Stomach smooth muscle (tissue), 2 donors: Measurements from ENCODE around the gene IGFLR1.
"Not testable (repeated sequence)": the region's sequence is repeated elsewhere in the genome, so short reads cannot be mapped to it uniquely, and the experiment has no call there.

Source experiments
- H3K27ac ChIP-seq: one replicate; pipeline ENCODE4 v1.7.0; 2013; ENCODE audit warnings: mild to moderate bottlenecking, low read length, inconsistent platforms
- H3K27me3 ChIP-seq, 2 donors: one replicate each; pipeline ENCODE4 v1.7.0; 2013; ENCODE audit warnings: low read length in 2 of 2; ENCODE audit not compliant: insufficient read depth in 2 of 2, control insufficient read depth in 1 of 2
- H3K36me3 ChIP-seq, 2 donors: one replicate each; pipeline ENCODE4 v1.7.0; 2013; ENCODE audit warnings: low read length in 2 of 2; ENCODE audit not compliant: control insufficient read depth in 2 of 2, insufficient read depth in 2 of 2
- H3K4me1 ChIP-seq: one replicate; pipeline ENCODE4 v1.7.0; 2013; ENCODE audit warnings: low read length; ENCODE audit not compliant: control insufficient read depth, insufficient read depth
- H3K4me3 ChIP-seq, 2 donors: one replicate each; pipeline ENCODE4 v1.7.0; 2013; ENCODE audit warnings: low read length in 2 of 2
- H3K9ac ChIP-seq, 2 donors: one replicate each; pipeline ENCODE4 v1.7.0; 2013; ENCODE audit warnings: low read length in 2 of 2, mild to moderate bottlenecking in 1 of 2
- H3K9me3 ChIP-seq, 2 donors: one replicate each; pipeline ENCODE4 v1.7.0; 2013; ENCODE audit warnings: low read length in 2 of 2; ENCODE audit not compliant: control insufficient read depth in 2 of 2
- donor health status: healthy.
- donor health status: Pancreatic carcinoma.

IGFLR1 gene

GRCh38 chr19:35727053-35727955, 14.9 kb downstream of the IGFLR1 start:
- Histone ChIP-seq H3K36me3 (peaks cover 87 to 90% of the 10 kb centered on the region in 2 donors), H3K9me3 (no peaks in the 10 kb centered on the region), H3K4me3 (no peak overlapping the region), H3K27ac (no peak overlapping the region), H3K27me3 (no peaks in the 10 kb centered on the region), H3K4me1 (no peaks in the 10 kb centered on the region), H3K9ac (no peak overlapping the region)

GRCh38 chr19:35725216-35725861, 16.9 kb downstream of the IGFLR1 start:
- Histone ChIP-seq H3K27ac (no peak overlapping the region), H3K27me3 (no peaks in the 10 kb centered on the region), H3K4me3 (no peak overlapping the region), H3K9me3 (no peaks in the 10 kb centered on the region), H3K9ac (no peak overlapping the region), H3K36me3 (peaks cover 79 to 84% of the 10 kb centered on the region in 2 donors), H3K4me1 (peaks cover 4% of the 10 kb centered on the region)

GRCh38 chr19:35724560-35724959, 17.7 kb downstream of the IGFLR1 start:
- Histone ChIP-seq H3K9ac (no peak overlapping the region), H3K4me1 (peaks cover 8% of the 10 kb centered on the region), H3K27me3 (no peaks in the 10 kb centered on the region), H3K27ac (no peak overlapping the region), H3K36me3 (peaks cover 73 to 76% of the 10 kb centered on the region in 2 donors), H3K4me3 (no peak overlapping the region), H3K9me3 (no peaks in the 10 kb centered on the region)

- H3K4me3 ChIP-seq, H3K9ac ChIP-seq, H3K27me3 ChIP-seq, H3K9me3 ChIP-seq, H3K27ac ChIP-seq: not testable (repeated sequence)
- Histone ChIP-seq H3K36me3 (peaks cover 69 to 72% of the 10 kb centered on the region in 2 donors), H3K4me1 (peaks cover 13% of the 10 kb centered on the region)
Observed at GRCh38 chr19:35724132-35724531, 18.1 kb downstream of the IGFLR1 start.

GRCh38 chr19:35723671-35724070, 18.6 kb downstream of the IGFLR1 start:
- no peaks in the 10 kb centered on the region for H3K27me3 ChIP-seq
- H3K9me3 ChIP-seq, result no peaks in the 10 kb centered on the region
- H3K9ac ChIP-seq, result no peak overlapping the region
- no peak overlapping the region for H3K27ac ChIP-seq
- H3K36me3 ChIP-seq, result peaks cover 64 to 67% of the 10 kb centered on the region in 2 donors
- H3K4me3 ChIP-seq, result no peak overlapping the region
- H3K4me1 ChIP-seq, result peaks cover 17% of the 10 kb centered on the region

- Histone ChIP-seq H3K9me3 (no peaks in the 10 kb centered on the region), H3K27me3 (no peaks in the 10 kb centered on the region), H3K4me3 (no peak overlapping the region), H3K9ac (no peak overlapping the region), H3K4me1 (peaks cover 21% of the 10 kb centered on the region), H3K27ac (no peak overlapping the region), H3K36me3 (peaks cover 57 to 60% of the 10 kb centered on the region in 2 donors)
Observed at GRCh38 chr19:35722897-35723296, 19.4 kb downstream of the IGFLR1 start.

GRCh38 chr19:35722461-35722860, 19.8 kb downstream of the IGFLR1 start:
- no peaks in the 10 kb centered on the region for H3K9me3 ChIP-seq
- H3K4me1 ChIP-seq, result peaks cover 21% of the 10 kb centered on the region
- H3K4me3 ChIP-seq, result no peak overlapping the region
- no peak overlapping the region for H3K9ac ChIP-seq
- H3K36me3 ChIP-seq, result peaks cover 53 to 56% of the 10 kb centered on the region in 2 donors
- H3K27ac ChIP-seq, result no peak overlapping the region
- H3K27me3 ChIP-seq, result no peaks in the 10 kb centered on the region

- H3K36me3 ChIP-seq, result peaks cover 43 to 47% of the 10 kb centered on the region in 2 donors
- no peak overlapping the region for H3K27ac ChIP-seq
- peaks cover 30% of the 10 kb centered on the region for H3K4me1 ChIP-seq
- H3K9ac ChIP-seq, result no peak overlapping the region
- H3K4me3 ChIP-seq, result no peak overlapping the region
- H3K9me3 ChIP-seq, result no peaks in the 10 kb centered on the region
- H3K27me3 ChIP-seq, result no peaks in the 10 kb centered on the region
Observed at GRCh38 chr19:35721374-35721773, 20.9 kb downstream of the IGFLR1 start.

- no peaks in the 10 kb centered on the region for H3K27me3 ChIP-seq
- peaks cover 38% of the 10 kb centered on the region for H3K4me1 ChIP-seq
- peaks cover 36 to 41% of the 10 kb centered on the region in 2 donors for H3K36me3 ChIP-seq
- no peak overlapping the region for H3K27ac ChIP-seq
- no peaks in the 10 kb centered on the region for H3K9me3 ChIP-seq
- no peak overlapping the region for H3K4me3 ChIP-seq
- H3K9ac ChIP-seq, result no peak overlapping the region
Observed at GRCh38 chr19:35720648-35721047, 21.6 kb downstream of the IGFLR1 start.

GRCh38 chr19:35720163-35720524, 22.1 kb downstream of the IGFLR1 start:
- Histone ChIP-seq H3K4me3 (no peak overlapping the region), H3K4me1 (peaks cover 42% of the 10 kb centered on the region), H3K27me3 (no peaks in the 10 kb centered on the region), H3K9ac (no peak overlapping the region), H3K27ac (peak overlapping the region; percentile 18), H3K9me3 (no peaks in the 10 kb centered on the region), H3K36me3 (peaks cover 30 to 36% of the 10 kb centered on the region in 2 donors)
